Activated naive CD4-positive, alpha-beta T cell treated with Interleukin-2 at 50 U/mL for 16 hours (primary cell): ENCODE data around the gene CYP2E1.
A peak's percentile ranks its signal among the peaks of the same experiment; 100 is the strongest.
"Not testable (repeated sequence)": the region's sequence is repeated elsewhere in the genome, so short reads cannot be mapped to it uniquely, and the experiment has no call there.

Experiments used
- DNase-seq: peaks from one replicate; pipeline ENCODE4 v3.0.0-alpha.2; 2020

The CYP2E1 gene

GRCh38 chr10:133526957-133527588, at the start of gene CYP2E1:
Gene CYP2E1, plus strand, starts transcription at chr10:133527363. Its CDS starts 33 bp downstream, at chr10:133527396.
- no peak for DNase-seq

GRCh38 chr10:133481086-133481643, 46.0 kb upstream of the CYP2E1 start:
- DNase-seq: no peak

- DNase-seq: no peak
Observed at GRCh38 chr10:133481657-133482056, 45.5 kb upstream of the CYP2E1 start.

GRCh38 chr10:133484818-133485217, 42.3 kb upstream of the CYP2E1 start:
- no peak for DNase-seq

- no peak for DNase-seq
Observed at GRCh38 chr10:133487085-133487484, 40.1 kb upstream of the CYP2E1 start.

- DNase-seq: no peak
Observed at GRCh38 chr10:133488354-133488753, 38.8 kb upstream of the CYP2E1 start.

- DNase-seq: peak; percentile 31
Observed at GRCh38 chr10:133489816-133490588, 37.2 kb upstream of the CYP2E1 start.

GRCh38 chr10:133493562-133493961, 33.6 kb upstream of the CYP2E1 start:
- not testable (repeated sequence) for DNase-seq

- not testable (repeated sequence) for DNase-seq
Observed at GRCh38 chr10:133497363-133497762, 29.8 kb upstream of the CYP2E1 start.

- not testable (repeated sequence) for DNase-seq
Observed at GRCh38 chr10:133499176-133499575, 28.0 kb upstream of the CYP2E1 start.

GRCh38 chr10:133500897-133501296, 26.3 kb upstream of the CYP2E1 start:
- DNase-seq: not testable (repeated sequence)

- no peak for DNase-seq
Observed at GRCh38 chr10:133509700-133510099, 17.5 kb upstream of the CYP2E1 start.

- DNase-seq: no peak
Observed at GRCh38 chr10:133511408-133511807, 15.8 kb upstream of the CYP2E1 start.

- DNase-seq: no peak
Observed at GRCh38 chr10:133511907-133512528, 15.1 kb upstream of the CYP2E1 start.

- DNase-seq: no peak
Observed at GRCh38 chr10:133515471-133515870, 11.7 kb upstream of the CYP2E1 start.

GRCh38 chr10:133516057-133516456, 11.1 kb upstream of the CYP2E1 start:
- DNase-seq: no peak

GRCh38 chr10:133518517-133518916, 8.6 kb upstream of the CYP2E1 start:
- not testable (repeated sequence) for DNase-seq

- peak; percentile 93 for DNase-seq
Observed at GRCh38 chr10:133520193-133520738, 6.9 kb upstream of the CYP2E1 start.

GRCh38 chr10:133523631-133524203, 3.4 kb upstream of the CYP2E1 start:
- no peak for DNase-seq

GRCh38 chr10:133525444-133525843, 1.7 kb upstream of the CYP2E1 start:
- no peak for DNase-seq

GRCh38 chr10:133527771-133528271, 658 bp downstream of the CYP2E1 start:
- DNase-seq: no peak

GRCh38 chr10:133528296-133528844, 1.2 kb downstream of the CYP2E1 start:
- no peak for DNase-seq
